MM.1S (cell line): Measurements from ENCODE around the gene P2RX2.

Experiments
- DNase-seq: peaks from one replicate; pipeline ENCODE4 v3.0.0-alpha.2; 2015
- H2AFZ ChIP-seq: fragments of 300-600 bp; sonication (generic); 2 replicates; pipeline ENCODE4 v1.6.0; 2016; ENCODE audit warnings: antibody characterized with exemption, low read length
- H3F3A ChIP-seq: fragments of 300-600 bp; sonication (generic); 2 replicates; pipeline ENCODE4 v1.6.1; 2016; ENCODE audit warnings: mild to moderate bottlenecking, antibody characterized with exemption, low read length, moderate library complexity, mixed read lengths; ENCODE audit not compliant: insufficient read depth
- H3K27ac ChIP-seq: fragments of 300-600 bp; sonication (generic); 2 replicates; pipeline ENCODE4 v1.5.1; 2016; ENCODE audit warnings: mild to moderate bottlenecking, low read length
- H3K27me3 ChIP-seq: fragments of 300-600 bp; sonication (generic); replicated peaks from 2 replicates; pipeline ENCODE4 v1.6.0; 2016; ENCODE audit warnings: low read length; ENCODE audit not compliant: insufficient read depth
- H3K36me3 ChIP-seq: fragments of 300-600 bp; sonication (generic); replicated peaks from 2 replicates; pipeline ENCODE4 v1.6.1; 2016; ENCODE audit warnings: mild to moderate bottlenecking, low read length, mixed read lengths; ENCODE audit not compliant: insufficient read depth
- H3K4me1 ChIP-seq: fragments of 300-600 bp; sonication (generic); 2 replicates; pipeline ENCODE4 v1.6.1; 2016; ENCODE audit warnings: low read length, mixed read lengths
- H3K4me2 ChIP-seq: fragments of 300-600 bp; sonication (generic); 2 replicates; pipeline ENCODE4 v1.6.0; 2016; ENCODE audit warnings: low read depth, low read length
- H3K4me3 ChIP-seq: fragments of 300-600 bp; sonication (generic); 2 replicates; pipeline ENCODE4 v1.5.1; 2016; ENCODE audit warnings: low read length, mixed read lengths
- H3K79me2 ChIP-seq: fragments of 300-600 bp; sonication (generic); 2 replicates; pipeline ENCODE4 v1.6.1; 2016; ENCODE audit warnings: mixed run types, low read length, mixed read lengths
- H3K9ac ChIP-seq: fragments of 300-600 bp; sonication (generic); 2 replicates; pipeline ENCODE4 v1.6.1; 2016; ENCODE audit warnings: low read length, mixed read lengths
- H3K9me2 ChIP-seq: fragments of 300-600 bp; sonication (generic); replicated peaks from 2 replicates; pipeline ENCODE4 v1.6.1; 2016; ENCODE audit warnings: mild to moderate bottlenecking, low read length, mixed read lengths; ENCODE audit not compliant: insufficient read depth
- H3K9me3 ChIP-seq: fragments of 300-600 bp; sonication (generic); replicated peaks from 2 replicates; pipeline ENCODE4 v1.6.1; 2016; ENCODE audit warnings: mild to moderate bottlenecking, low read length, mixed read lengths; ENCODE audit not compliant: insufficient read depth
- H4K20me1 ChIP-seq: fragments of 300-600 bp; sonication (generic); 2 replicates; pipeline ENCODE4 v1.6.1; 2016; ENCODE audit warnings: mild to moderate bottlenecking, low read length, moderate library complexity, mixed read lengths; ENCODE audit not compliant: insufficient read depth
- EZH2 ChIP-seq: fragments of 300-600 bp; sonication (generic); optimal IDR thresholded peaks from 2 replicates; pipeline ENCODE3; 2017; ENCODE audit warnings: low read depth, mild to moderate bottlenecking, antibody characterized with exemption, low read length, mixed read lengths
- EZH2phosphoT487 ChIP-seq: fragments of 300-600 bp; sonication (generic); IDR thresholded peaks from 2 replicates; pipeline ENCODE4 v1.6.1; 2018; ENCODE audit warnings: antibody characterized with exemption, low read length
- TF ChIP-seq, protein P1 (sequence below): fragments of 300-600 bp; sonication (generic); IDR thresholded peaks from 2 replicates; pipeline ENCODE4 v1.5.1; 2016; ENCODE audit warnings: antibody characterized with exemption, low read length, mixed read lengths

Gene P2RX2

GRCh38 chr12:132664206-132665148, 45.9 kb downstream of the P2RX2 start:
- Histone ChIP-seq H2AFZ (no peak overlapping the region), H3K4me1 (no peaks in the 10 kb centered on the region), H3K27ac (no peak overlapping the region), H3K36me3 (no peaks in the 10 kb centered on the region), H3K27me3 (no peaks in the 10 kb centered on the region), H4K20me1 (no peaks in the 10 kb centered on the region), H3K4me3 (no peak overlapping the region), H3K9ac (no peak overlapping the region), H3K9me3 (no peaks in the 10 kb centered on the region), H3F3A (no peaks in the 10 kb centered on the region), H3K4me2 (no peak overlapping the region), H3K79me2 (no peaks in the 10 kb centered on the region), H3K9me2 (no peaks in the 10 kb centered on the region)
- no peak for DNase-seq
- TF ChIP-seq, protein P1, sequence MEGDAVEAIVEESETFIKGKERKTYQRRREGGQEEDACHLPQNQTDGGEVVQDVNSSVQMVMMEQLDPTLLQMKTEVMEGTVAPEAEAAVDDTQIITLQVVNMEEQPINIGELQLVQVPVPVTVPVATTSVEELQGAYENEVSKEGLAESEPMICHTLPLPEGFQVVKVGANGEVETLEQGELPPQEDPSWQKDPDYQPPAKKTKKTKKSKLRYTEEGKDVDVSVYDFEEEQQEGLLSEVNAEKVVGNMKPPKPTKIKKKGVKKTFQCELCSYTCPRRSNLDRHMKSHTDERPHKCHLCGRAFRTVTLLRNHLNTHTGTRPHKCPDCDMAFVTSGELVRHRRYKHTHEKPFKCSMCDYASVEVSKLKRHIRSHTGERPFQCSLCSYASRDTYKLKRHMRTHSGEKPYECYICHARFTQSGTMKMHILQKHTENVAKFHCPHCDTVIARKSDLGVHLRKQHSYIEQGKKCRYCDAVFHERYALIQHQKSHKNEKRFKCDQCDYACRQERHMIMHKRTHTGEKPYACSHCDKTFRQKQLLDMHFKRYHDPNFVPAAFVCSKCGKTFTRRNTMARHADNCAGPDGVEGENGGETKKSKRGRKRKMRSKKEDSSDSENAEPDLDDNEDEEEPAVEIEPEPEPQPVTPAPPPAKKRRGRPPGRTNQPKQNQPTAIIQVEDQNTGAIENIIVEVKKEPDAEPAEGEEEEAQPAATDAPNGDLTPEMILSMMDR, result no peak
- TF ChIP-seq EZH2 (no peak), EZH2phosphoT487 (no peak)

GRCh38 chr12:132665149-132665491, 46.5 kb downstream of the P2RX2 start:
- Histone ChIP-seq H3K79me2 (no peaks in the 10 kb centered on the region), H4K20me1 (no peaks in the 10 kb centered on the region), H3K4me1 (no peaks in the 10 kb centered on the region), H3K4me2 (no peak overlapping the region), H3F3A (no peaks in the 10 kb centered on the region), H3K27me3 (no peaks in the 10 kb centered on the region), H3K36me3 (no peaks in the 10 kb centered on the region), H3K9ac (no peak overlapping the region), H3K27ac (no peak overlapping the region), H3K9me3 (no peaks in the 10 kb centered on the region), H3K9me2 (no peaks in the 10 kb centered on the region), H3K4me3 (no peak overlapping the region), H2AFZ (no peak overlapping the region)
- TF ChIP-seq, protein P1, result no peak
- TF ChIP-seq EZH2, result no peak
- TF ChIP-seq EZH2phosphoT487, result no peak
- no peak for DNase-seq

GRCh38 chr12:132665794-132666193, 47.2 kb downstream of the P2RX2 start:
- no peak overlapping the region for H3K4me3 ChIP-seq
- TF ChIP-seq EZH2phosphoT487 (no peak), EZH2 (no peak)
- TF ChIP-seq, protein P1, result no peak
- H3K9ac ChIP-seq, result no peak overlapping the region
- no peak overlapping the region for H3K4me2 ChIP-seq
- H3K9me2 ChIP-seq, result no peaks in the 10 kb centered on the region
- no peaks in the 10 kb centered on the region for H3K79me2 ChIP-seq
- H4K20me1 ChIP-seq, result no peaks in the 10 kb centered on the region
- H3K4me1 ChIP-seq, result no peaks in the 10 kb centered on the region
- H3K9me3 ChIP-seq, result no peaks in the 10 kb centered on the region
- H3K27me3 ChIP-seq, result no peaks in the 10 kb centered on the region
- H3F3A ChIP-seq, result no peaks in the 10 kb centered on the region
- H2AFZ ChIP-seq, result no peak overlapping the region
- no peak overlapping the region for H3K27ac ChIP-seq
- no peak for DNase-seq
- H3K36me3 ChIP-seq, result no peaks in the 10 kb centered on the region
